Measurements from ENCODE around the gene NKD2. TPM values are rescaled to one million over a fixed set of nuclear protein-coding genes. Genes with fewer than 3 reads are reported as not detected.

NKD2 gene
- total RNA-seq, 1 experiment from 2014 or later: 20.4 TPM

DNA sequence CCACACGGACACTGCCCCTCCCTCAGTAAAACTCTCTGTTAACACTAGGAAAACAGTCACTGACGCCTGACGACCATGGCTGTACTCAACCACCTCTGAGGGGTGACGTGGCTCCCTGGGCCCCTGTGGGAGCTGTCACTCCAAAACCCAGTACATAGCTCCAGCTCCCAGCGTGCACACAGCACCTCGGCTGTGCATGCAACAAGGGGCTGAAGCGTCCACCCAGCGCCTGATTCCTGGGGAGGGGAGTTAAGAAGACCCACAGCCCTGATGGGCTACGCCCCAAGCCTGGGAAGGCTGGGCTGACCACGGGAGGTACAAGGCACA lies 66.9 kb downstream of the NKD2 start:
- no TSS peak for BruUV-seq (replicated peaks)
- no peak overlapping the region for H2AFZ ChIP-seq (ENCODE audit: low read depth, low read length, poor library complexity, severe bottlenecking)
- ATAC-seq (no peak), DNase-seq (ENCODE audit: low read depth, low spot score) (no peak)
- H3K4me2 ChIP-seq (ENCODE audit: low read length): no peak overlapping the region
- H3K9ac ChIP-seq (ENCODE audit: low read length): no peak overlapping the region
- RAD21 ChIA-PET (ENCODE audit: low non-redundant PET in 1 of 2, low total read pairs in 2 of 2, uncharacterized antibody in 2 of 2, unreplicated experiment in 2 of 2): no interaction called here
- no peaks in the 10 kb centered on the region for H3K9me3 ChIP-seq (ENCODE audit: control insufficient read depth in 1 of 2, insufficient read depth in 1 of 2, low read depth in 1 of 2, low read length in 2 of 2)
- CTCF ChIA-PET: no interaction called here
- no peaks in the 10 kb centered on the region; a peak in 1 of 4 replicates for H3K36me3 ChIP-seq (ENCODE audit: control insufficient read depth in 1 of 2, insufficient read depth in 2 of 2, low read length in 2 of 2)
- no peaks in the 10 kb centered on the region for H3K27me3 ChIP-seq (ENCODE audit: insufficient read depth, low read length)
- TF ChIP-seq ZNF274 (IDR thresholded peaks at IDR 0.05; ENCODE audit: low read depth, low read length) (no peak), TCF7L2 (IDR thresholded peaks at IDR 0.05; ENCODE audit: borderline replicate concordance, extremely low read depth, insufficient read depth, insufficient read length) (no peak)
- no peaks in the 10 kb centered on the region for H3K4me1 ChIP-seq (ENCODE audit: control insufficient read depth in 1 of 2, insufficient read depth in 2 of 2, low read length in 2 of 2)
- H3K27ac ChIP-seq (ENCODE audit: low read depth, low read length): no peak overlapping the region
- no peak overlapping the region for H3K4me3 ChIP-seq (replicated peaks in 1 of 2; ENCODE audit: low read depth in 1 of 2, low read length in 2 of 2)
- POLR2A ChIA-PET: no interaction called here
- no peaks in the 10 kb centered on the region for H4K20me1 ChIP-seq (ENCODE audit: insufficient read depth)
- intact Hi-C loops (cut with micrococcal nuclease): no loop called here
- H3K9me2 ChIP-seq (ENCODE audit: insufficient read depth): no peaks in the 10 kb centered on the region
- H3K79me2 ChIP-seq (ENCODE audit: insufficient read depth, low read length): no peaks in the 10 kb centered on the region

DNA sequence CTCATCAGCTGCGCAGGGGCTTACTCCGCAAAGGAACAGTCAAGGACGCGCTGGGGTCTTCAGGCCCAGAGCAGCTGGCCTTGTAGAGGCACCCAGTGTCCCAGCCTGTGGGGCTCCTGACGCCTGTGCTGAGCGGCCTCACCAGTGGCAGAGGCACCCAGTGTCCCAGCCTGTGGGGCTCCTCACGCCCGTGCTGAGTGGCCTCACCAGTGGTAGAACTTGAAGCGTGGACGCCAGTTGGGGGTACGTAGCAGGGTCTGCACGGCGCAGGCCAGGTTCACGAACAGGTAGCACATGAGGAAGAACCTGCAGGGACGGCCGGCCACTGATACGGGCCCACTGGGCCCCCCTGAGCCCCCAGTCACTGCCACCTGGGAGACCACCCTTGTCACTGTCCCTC lies 67.3 kb downstream of the NKD2 start:
- no peak for TF ChIP-seq RAD21 (IDR thresholded peaks at IDR 0.05; ENCODE audit: low read depth)
- no peak for TF ChIP-seq FOSL1 (IDR thresholded peaks at IDR 0.05; ENCODE audit: low read depth)
- TF ChIP-seq EZH2phosphoT487 (IDR thresholded peaks at IDR 0.05; ENCODE audit: borderline replicate concordance): no peak
- TF ChIP-seq, protein P1, sequence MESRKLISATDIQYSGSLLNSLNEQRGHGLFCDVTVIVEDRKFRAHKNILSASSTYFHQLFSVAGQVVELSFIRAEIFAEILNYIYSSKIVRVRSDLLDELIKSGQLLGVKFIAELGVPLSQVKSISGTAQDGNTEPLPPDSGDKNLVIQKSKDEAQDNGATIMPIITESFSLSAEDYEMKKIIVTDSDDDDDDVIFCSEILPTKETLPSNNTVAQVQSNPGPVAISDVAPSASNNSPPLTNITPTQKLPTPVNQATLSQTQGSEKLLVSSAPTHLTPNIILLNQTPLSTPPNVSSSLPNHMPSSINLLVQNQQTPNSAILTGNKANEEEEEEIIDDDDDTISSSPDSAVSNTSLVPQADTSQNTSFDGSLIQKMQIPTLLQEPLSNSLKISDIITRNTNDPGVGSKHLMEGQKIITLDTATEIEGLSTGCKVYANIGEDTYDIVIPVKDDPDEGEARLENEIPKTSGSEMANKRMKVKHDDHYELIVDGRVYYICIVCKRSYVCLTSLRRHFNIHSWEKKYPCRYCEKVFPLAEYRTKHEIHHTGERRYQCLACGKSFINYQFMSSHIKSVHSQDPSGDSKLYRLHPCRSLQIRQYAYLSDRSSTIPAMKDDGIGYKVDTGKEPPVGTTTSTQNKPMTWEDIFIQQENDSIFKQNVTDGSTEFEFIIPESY (IDR thresholded peaks at IDR 0.05; ENCODE audit: extremely low read depth, insufficient replicate concordance, low read length): no peak
- no peak for TF ChIP-seq ZNF274 (IDR thresholded peaks at IDR 0.05; ENCODE audit: low read depth, low read length)
- TF ChIP-seq SRF (IDR thresholded peaks at IDR 0.05; ENCODE audit: low read depth): no peak
- TF ChIP-seq, protein P2, sequence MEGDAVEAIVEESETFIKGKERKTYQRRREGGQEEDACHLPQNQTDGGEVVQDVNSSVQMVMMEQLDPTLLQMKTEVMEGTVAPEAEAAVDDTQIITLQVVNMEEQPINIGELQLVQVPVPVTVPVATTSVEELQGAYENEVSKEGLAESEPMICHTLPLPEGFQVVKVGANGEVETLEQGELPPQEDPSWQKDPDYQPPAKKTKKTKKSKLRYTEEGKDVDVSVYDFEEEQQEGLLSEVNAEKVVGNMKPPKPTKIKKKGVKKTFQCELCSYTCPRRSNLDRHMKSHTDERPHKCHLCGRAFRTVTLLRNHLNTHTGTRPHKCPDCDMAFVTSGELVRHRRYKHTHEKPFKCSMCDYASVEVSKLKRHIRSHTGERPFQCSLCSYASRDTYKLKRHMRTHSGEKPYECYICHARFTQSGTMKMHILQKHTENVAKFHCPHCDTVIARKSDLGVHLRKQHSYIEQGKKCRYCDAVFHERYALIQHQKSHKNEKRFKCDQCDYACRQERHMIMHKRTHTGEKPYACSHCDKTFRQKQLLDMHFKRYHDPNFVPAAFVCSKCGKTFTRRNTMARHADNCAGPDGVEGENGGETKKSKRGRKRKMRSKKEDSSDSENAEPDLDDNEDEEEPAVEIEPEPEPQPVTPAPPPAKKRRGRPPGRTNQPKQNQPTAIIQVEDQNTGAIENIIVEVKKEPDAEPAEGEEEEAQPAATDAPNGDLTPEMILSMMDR (IDR thresholded peaks at IDR 0.05 in 2 of 3, conservative IDR thresholded peaks at IDR 0.05 in 1 of 3; ENCODE audit: borderline replicate concordance in 1 of 3, insufficient read depth in 1 of 3, low read depth in 2 of 3, low read length in 2 of 3): no peak
- TF ChIP-seq, protein P3, sequence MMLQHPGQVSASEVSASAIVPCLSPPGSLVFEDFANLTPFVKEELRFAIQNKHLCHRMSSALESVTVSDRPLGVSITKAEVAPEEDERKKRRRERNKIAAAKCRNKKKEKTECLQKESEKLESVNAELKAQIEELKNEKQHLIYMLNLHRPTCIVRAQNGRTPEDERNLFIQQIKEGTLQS (IDR thresholded peaks at IDR 0.05): no peak
- TF ChIP-seq YY1 (IDR thresholded peaks at IDR 0.05; ENCODE audit: extremely low read depth, insufficient replicate concordance, low read depth, low read length): no peak
- TF ChIP-seq POLR2A (IDR thresholded peaks at IDR 0.05; ENCODE audit: borderline replicate concordance, extremely low read depth, insufficient read depth, insufficient read length): no peak
- TF ChIP-seq ZFX (IDR thresholded peaks at IDR 0.05): no peak
- TF ChIP-seq SP1 (IDR thresholded peaks at IDR 0.05; ENCODE audit: low read depth): no peak
- no peak for TF ChIP-seq EGR1 (IDR thresholded peaks at IDR 0.05; ENCODE audit: low read depth)
- no peaks in the 10 kb centered on the region for H3K9me2 ChIP-seq (ENCODE audit: insufficient read depth)
- no peaks in the 10 kb centered on the region for H3K4me1 ChIP-seq (ENCODE audit: control insufficient read depth in 1 of 2, insufficient read depth in 2 of 2, low read length in 2 of 2)
- H4K20me1 ChIP-seq (ENCODE audit: insufficient read depth): no peaks in the 10 kb centered on the region
- H3K79me2 ChIP-seq (ENCODE audit: insufficient read depth, low read length): no peaks in the 10 kb centered on the region
- no TSS peak for BruUV-seq (replicated peaks)
- ChIA-PET RAD21 (ENCODE audit: low non-redundant PET in 1 of 2, low total read pairs in 2 of 2, uncharacterized antibody in 2 of 2, unreplicated experiment in 2 of 2) (no interaction called here), CTCF (no interaction called here), POLR2A (no interaction called here)
- no peaks in the 10 kb centered on the region for H3K27me3 ChIP-seq (ENCODE audit: insufficient read depth, low read length)
- ATAC-seq (no peak), DNase-seq (ENCODE audit: low read depth, low spot score) (no peak)
- no peak overlapping the region for H3K4me3 ChIP-seq (replicated peaks in 1 of 2; ENCODE audit: low read depth in 1 of 2, low read length in 2 of 2)
- H3K9ac ChIP-seq (ENCODE audit: low read length): no peak overlapping the region
- intact Hi-C loops (cut with micrococcal nuclease): no loop called here
- no peak overlapping the region for H3K4me2 ChIP-seq (ENCODE audit: low read length)
- no peaks in the 10 kb centered on the region; a peak in 2 of 4 replicates for H3K36me3 ChIP-seq (ENCODE audit: control insufficient read depth in 1 of 2, insufficient read depth in 2 of 2, low read length in 2 of 2)
- H3K9me3 ChIP-seq (ENCODE audit: control insufficient read depth in 1 of 2, insufficient read depth in 1 of 2, low read depth in 1 of 2, low read length in 2 of 2): no peaks in the 10 kb centered on the region
- no peak overlapping the region for H3K27ac ChIP-seq (ENCODE audit: low read depth, low read length)
- H2AFZ ChIP-seq (ENCODE audit: low read depth, low read length, poor library complexity, severe bottlenecking): no peak overlapping the region

Data from HCT116 (cell line).